Ovary (tissue), 3 donors: ENCODE results near the gene DKKL1.

Experiments used
- EP300 ChIP-seq: sonication (generic); formaldehyde crosslinking; IDR thresholded peaks from one replicate; pipeline ENCODE4 v1.6.1; 2017; ENCODE audit warnings: antibody characterized with exemption
- POLR2A ChIP-seq: fragments of 450-650 bp; IDR thresholded peaks from one replicate; pipeline ENCODE4 v1.6.1; 2017; ENCODE audit warnings: antibody characterized with exemption, mild to moderate bottlenecking, moderate library complexity
- TF ChIP-seq, protein P1 (sequence below), 3 donors: fragments of 450-650 bp in 2 of 3; fragments of 200-600 bp in 1 of 3; IDR thresholded peaks; one replicate each; pipeline versions ENCODE4 v1.5.1 to v1.8.0; 2016 to 2022; ENCODE audit warnings: antibody characterized with exemption in 3 of 3, mild to moderate bottlenecking in 1 of 3
- donor health status: DM: no; HTN: no; CAD: no.

DNA sequence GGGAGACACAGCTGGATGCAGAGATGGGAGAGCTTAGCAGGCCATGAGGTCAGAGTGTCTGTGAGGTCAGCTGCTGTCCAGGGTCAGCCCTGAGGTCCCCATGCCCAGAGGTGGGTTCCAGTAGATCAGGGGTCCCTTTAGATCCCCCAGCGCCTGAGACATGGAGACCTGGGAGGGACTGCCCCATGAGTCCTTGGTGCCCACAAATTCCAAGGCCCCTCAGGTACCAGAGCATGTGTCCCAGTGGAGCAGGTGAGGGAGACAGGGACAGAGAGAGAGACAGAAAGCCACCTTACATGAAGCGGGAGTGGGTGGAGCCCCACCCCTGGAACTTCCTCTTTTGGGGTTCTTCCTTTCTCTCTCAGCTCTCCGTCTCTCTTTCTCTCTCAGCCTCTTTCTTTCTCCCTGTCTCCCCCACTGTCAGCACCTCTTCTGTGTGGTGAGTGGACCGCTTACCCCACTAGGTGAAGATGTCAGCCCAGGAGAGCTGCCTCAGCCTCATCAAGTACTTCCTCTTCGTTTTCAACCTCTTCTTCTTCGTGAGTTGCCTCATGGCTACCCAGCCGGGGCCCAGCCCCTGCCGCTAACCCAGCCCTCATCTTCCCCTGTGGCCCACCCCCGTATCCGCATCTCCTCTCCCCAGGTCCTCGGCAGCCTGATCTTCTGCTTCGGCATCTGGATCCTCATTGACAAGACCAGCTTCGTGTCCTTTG is 28.4 kb upstream of the DKKL1 start, which contains the start of gene CD37:
- TF ChIP-seq EP300 (no peak), POLR2A (no peak)
- TF ChIP-seq, protein P1, sequence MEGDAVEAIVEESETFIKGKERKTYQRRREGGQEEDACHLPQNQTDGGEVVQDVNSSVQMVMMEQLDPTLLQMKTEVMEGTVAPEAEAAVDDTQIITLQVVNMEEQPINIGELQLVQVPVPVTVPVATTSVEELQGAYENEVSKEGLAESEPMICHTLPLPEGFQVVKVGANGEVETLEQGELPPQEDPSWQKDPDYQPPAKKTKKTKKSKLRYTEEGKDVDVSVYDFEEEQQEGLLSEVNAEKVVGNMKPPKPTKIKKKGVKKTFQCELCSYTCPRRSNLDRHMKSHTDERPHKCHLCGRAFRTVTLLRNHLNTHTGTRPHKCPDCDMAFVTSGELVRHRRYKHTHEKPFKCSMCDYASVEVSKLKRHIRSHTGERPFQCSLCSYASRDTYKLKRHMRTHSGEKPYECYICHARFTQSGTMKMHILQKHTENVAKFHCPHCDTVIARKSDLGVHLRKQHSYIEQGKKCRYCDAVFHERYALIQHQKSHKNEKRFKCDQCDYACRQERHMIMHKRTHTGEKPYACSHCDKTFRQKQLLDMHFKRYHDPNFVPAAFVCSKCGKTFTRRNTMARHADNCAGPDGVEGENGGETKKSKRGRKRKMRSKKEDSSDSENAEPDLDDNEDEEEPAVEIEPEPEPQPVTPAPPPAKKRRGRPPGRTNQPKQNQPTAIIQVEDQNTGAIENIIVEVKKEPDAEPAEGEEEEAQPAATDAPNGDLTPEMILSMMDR (IDR thresholded peaks at IDR 0.05): no peak
